ENCODE measurements around the gene PC. TPM values are rescaled to one million over a fixed set of nuclear protein-coding genes. Genes with fewer than 3 reads are reported as not detected.

The PC gene
- total RNA-seq, 4 donors from 2014 or later: 4.7 to 7.0 (median 5.6) TPM

DNA sequence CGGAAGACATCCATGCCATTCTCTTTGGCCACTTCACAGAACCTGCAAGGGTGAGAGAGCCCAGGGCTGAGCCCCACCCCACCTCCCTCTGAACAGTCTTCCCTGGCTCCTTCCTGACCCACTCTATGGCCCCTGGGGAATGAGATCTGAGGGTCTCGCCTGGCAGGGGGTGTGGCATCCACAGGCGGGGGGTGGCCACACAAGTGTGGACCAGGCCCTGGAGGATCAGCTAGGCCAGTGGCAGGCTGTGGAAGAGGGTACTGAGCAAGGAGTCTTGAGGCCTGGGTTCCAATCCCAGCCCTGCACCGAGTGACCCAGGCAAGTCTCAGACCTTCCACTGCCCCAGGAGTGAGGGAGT lies 107.0 kb downstream of the PC start:
- Histone ChIP-seq H3K27me3 (no peaks in the 10 kb centered on the region), H3K4me3 (no peak overlapping the region), H3K27ac (no peak overlapping the region), H3K9me3 (no peaks in the 10 kb centered on the region), H3K4me1 (peaks cover 0 to 13% (median 8%) of the 10 kb centered on the region in 3 donors), H3K36me3 (peaks cover 0 to 44% of the 10 kb centered on the region in 2 donors)
- TF ChIP-seq CTCF (IDR thresholded peaks at IDR 0.05) (no peak), EP300 (IDR thresholded peaks at IDR 0.05) (no peak), POLR2AphosphoS5 (IDR thresholded peaks at IDR 0.05) (no peak), POLR2A (IDR thresholded peaks at IDR 0.05) (no peak)
- WGBS, 2 donors (ENCODE audit: low coverage in 1 of 2): no CpG with 5 or more reads among the region's 4 CpGs
- no peak for ATAC-seq

GRCh38 chr11:66850588-66851238 lies 107.5 kb downstream of the PC start:
- Histone ChIP-seq H3K4me1 (peaks cover 0 to 12% (median 7%) of the 10 kb centered on the region in 3 donors), H3K27me3 (no peaks in the 10 kb centered on the region), H3K4me3 (no peak overlapping the region), H3K9me3 (no peaks in the 10 kb centered on the region), H3K27ac (no peak overlapping the region), H3K36me3 (peaks cover 0 to 49% of the 10 kb centered on the region in 2 donors)
- WGBS, 2 donors (ENCODE audit: low coverage in 1 of 2): 81 to 93% methylated on average over 3 to 7 of the region's 23 CpGs
- ATAC-seq: no peak
- TF ChIP-seq EP300 (IDR thresholded peaks at IDR 0.05): no peak
- no peak for TF ChIP-seq CTCF (IDR thresholded peaks at IDR 0.05)
- no peak for TF ChIP-seq POLR2A (IDR thresholded peaks at IDR 0.05)
- no peak for TF ChIP-seq POLR2AphosphoS5 (IDR thresholded peaks at IDR 0.05)

- Histone ChIP-seq H3K36me3 (peaks cover 0 to 54% of the 10 kb centered on the region in 2 donors), H3K27ac (no peak overlapping the region), H3K4me3 (no peak overlapping the region), H3K27me3 (no peaks in the 10 kb centered on the region), H3K9me3 (no peaks in the 10 kb centered on the region), H3K4me1 (peaks cover 0 to 12% (median 2%) of the 10 kb centered on the region in 3 donors)
- WGBS, 2 donors (ENCODE audit: low coverage in 1 of 2): no CpG with 5 or more reads among the region's 10 CpGs
- no peak for ATAC-seq
- TF ChIP-seq POLR2AphosphoS5 (IDR thresholded peaks at IDR 0.05) (no peak), EP300 (IDR thresholded peaks at IDR 0.05) (no peak), POLR2A (IDR thresholded peaks at IDR 0.05) (no peak), CTCF (IDR thresholded peaks at IDR 0.05) (no peak)
Measured at GRCh38 chr11:66850235-66850587, 108.0 kb downstream of the PC start.

- ATAC-seq: no peak
- Histone ChIP-seq H3K9me3 (no peaks in the 10 kb centered on the region), H3K36me3 (peaks cover 0 to 59% of the 10 kb centered on the region in 2 donors), H3K27ac (no peak overlapping the region), H3K27me3 (no peaks in the 10 kb centered on the region), H3K4me3 (no peak overlapping the region), H3K4me1 (peaks cover 0 to 14% (median 2%) of the 10 kb centered on the region in 3 donors)
- TF ChIP-seq EP300 (IDR thresholded peaks at IDR 0.05) (no peak), POLR2A (IDR thresholded peaks at IDR 0.05) (no peak), POLR2AphosphoS5 (IDR thresholded peaks at IDR 0.05) (no peak), CTCF (IDR thresholded peaks at IDR 0.05) (no peak)
- no CpG with 5 or more reads among the region's 22 CpGs for WGBS, 2 donors (ENCODE audit: low coverage in 1 of 2)
Measured at GRCh38 chr11:66849501-66850234, 108.5 kb downstream of the PC start.
